Stimulated activated CD8-positive, alpha-beta memory T cell treated with anti-CD3 and anti-CD28 coated beads, Interleukin-15, amount 100 ng/mL, for 48 hours (primary cell): ENCODE measurements around the gene JAZF1.
"Not testable (repeated sequence)": the region's sequence is repeated elsewhere in the genome, so short reads cannot be mapped to it uniquely, and the experiment has no call there.

Source experiments
- DNase-seq, 2 donors: peaks; one replicate each; pipeline ENCODE4 v3.0.0-alpha.2; 2020; ENCODE audit warnings: low read depth in 2 of 2

JAZF1 gene

GRCh38 chr7:27912751-27913150, 267.8 kb downstream of the JAZF1 start:
- no peak for DNase-seq

DNA sequence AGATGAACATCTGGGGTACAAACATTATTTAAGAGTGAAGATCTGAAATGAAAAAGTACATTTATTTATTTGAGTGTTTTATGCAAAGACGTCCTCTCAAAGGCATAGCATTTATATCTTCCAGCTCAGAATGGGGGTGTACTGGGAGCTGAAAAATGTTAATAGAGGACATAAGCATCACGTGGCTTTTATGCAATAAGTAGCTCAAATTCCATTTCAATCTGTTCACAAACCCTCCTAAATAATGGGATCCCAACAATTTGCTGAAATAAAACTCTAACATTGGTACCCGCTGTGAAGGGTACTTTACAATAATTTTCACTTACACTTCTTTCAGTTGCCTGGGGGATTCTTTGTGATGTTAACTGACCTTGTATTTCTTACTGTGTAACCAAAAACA, 268.7 kb downstream of the JAZF1 start:
- no peak for DNase-seq

GRCh38 chr7:27910326-27910725, 270.3 kb downstream of the JAZF1 start:
- DNase-seq, result no peak

GRCh38 chr7:27908534-27909165, 271.9 kb downstream of the JAZF1 start:
- no peak for DNase-seq

GRCh38 chr7:27906385-27907091, 274.1 kb downstream of the JAZF1 start:
- DNase-seq, result no peak

DNA sequence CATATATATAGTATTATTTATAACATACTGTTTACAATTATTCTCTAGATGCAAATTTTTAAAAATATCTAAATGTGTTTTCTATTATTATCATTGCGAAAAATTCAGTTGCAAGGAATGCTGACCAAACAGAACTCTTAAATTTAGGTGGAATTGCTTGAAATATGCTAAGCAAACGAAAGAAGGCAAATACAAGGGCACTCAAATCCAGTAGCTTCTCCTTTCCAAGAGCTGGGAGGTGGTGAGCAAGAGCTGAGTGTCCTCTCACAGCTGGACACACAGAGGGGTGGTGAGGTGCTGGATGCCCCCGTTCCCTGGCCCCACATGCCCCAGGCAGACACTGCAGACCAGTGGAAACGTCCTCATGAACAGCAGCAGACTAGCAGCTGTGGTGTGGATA, 274.6 kb downstream of the JAZF1 start:
- no peak for DNase-seq

DNA sequence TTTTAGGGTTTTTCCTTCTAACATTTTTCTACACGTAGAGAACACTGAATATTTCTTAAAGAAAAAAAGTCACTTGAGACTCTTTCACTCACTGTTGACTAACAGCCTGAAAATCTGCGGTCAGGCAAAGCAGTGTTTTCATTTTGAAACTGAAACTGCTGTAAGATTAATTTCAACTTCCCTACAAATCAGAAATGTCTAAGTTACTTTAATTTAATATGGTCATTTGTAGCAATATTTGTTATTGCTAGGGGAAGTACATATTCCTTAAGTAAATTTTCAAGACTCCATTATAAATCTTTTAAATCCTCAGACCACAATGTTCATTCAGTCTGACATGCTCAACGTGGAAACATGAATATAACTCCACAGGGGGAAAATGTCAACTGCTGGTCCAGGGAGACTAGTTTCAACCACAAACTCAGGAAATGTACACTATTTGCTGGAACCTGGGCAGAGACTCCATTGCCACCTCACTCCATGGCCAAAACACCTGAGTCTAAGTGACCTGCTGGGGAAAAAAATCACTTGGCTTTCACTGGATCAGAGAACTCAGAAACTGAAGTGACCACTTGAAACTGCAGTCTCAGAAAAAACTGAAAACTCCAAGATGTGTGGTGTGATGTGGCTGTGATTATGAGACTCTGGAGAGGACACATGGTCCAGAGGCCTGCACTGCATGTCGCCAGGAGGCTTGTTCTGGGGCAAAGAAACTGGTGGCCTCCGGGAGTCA, 279.4 kb downstream of the JAZF1 start:
- no peak for DNase-seq

DNA sequence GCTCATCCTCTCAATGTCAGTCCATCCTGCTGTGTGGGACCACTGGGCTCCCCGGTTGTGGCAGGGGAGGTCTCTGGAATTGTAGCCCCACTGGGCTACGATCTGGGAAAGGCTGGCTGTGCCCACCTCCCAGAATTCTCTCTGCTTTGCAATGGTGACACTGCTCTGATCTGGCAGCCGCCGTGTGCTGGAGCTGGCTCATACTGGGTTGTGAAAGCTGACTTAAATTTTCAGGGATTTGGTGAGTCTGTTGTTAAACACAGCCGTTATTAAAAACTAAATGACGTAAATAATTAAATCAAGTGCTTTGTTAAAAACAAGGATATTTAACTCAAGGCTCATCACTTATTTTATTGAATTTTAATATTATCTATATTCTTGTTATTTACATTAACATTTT, 280.6 kb downstream of the JAZF1 start:
- DNase-seq, result no peak

DNA sequence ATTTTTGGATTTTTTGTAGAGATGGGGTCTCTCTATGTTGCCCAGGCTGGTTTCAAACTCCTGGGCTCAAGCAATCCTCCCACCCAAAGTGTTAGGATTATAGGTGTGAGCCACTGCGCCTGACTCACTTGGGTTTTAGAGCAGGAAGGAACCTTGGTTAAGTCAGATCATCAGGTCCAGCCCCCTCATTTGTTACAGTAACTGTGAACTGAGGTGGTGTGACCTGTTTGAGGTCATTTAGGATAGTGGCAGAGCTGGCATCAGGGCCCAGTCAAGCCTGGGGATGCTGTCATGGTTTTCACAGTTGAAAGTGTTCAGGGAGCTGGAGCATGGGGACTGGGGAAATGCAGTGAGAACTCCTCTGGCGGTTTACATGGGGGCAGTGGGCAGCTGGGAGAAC, 281.0 kb downstream of the JAZF1 start:
- peak; percentile 23 to 31 for DNase-seq

DNA sequence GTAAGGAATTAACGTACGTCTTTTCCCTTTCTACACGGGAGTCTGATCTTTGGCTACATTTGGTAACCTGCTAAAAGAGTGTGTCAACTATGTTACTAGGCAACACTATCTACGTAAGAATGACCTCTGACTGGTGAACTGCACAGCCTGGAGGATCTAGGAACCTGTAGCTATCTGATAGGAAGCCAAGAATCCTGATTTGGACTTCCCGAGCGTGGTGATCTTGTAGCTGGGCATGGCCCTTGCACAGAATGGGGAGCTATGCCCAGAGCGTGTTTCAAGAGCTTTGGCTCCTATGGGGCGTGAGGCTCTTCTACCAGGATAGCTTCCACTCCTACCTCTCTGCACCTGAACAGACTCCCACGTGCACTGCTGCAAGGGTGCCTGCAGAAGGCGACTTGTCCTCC, 283.2 kb downstream of the JAZF1 start:
- no peak for DNase-seq

DNA sequence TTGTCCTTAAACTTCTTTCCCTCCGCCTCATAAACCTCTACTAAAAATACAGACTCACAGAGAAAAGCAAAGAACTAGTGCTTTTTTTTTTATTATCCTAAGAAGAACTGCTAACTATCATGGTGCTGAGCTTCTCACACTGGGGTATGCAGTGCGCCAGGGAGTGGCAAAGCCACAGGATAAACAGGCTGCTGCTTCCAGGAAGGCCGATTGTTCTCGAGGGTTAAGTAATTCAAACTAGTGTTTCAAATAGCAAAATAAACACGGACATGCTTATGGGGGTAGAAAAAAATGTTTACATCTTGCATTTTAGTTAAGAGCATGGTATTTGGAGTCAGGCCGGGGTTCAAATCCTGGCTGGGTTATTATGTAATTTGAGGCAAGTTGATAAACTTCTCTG, 283.6 kb downstream of the JAZF1 start:
- no peak for DNase-seq

DNA sequence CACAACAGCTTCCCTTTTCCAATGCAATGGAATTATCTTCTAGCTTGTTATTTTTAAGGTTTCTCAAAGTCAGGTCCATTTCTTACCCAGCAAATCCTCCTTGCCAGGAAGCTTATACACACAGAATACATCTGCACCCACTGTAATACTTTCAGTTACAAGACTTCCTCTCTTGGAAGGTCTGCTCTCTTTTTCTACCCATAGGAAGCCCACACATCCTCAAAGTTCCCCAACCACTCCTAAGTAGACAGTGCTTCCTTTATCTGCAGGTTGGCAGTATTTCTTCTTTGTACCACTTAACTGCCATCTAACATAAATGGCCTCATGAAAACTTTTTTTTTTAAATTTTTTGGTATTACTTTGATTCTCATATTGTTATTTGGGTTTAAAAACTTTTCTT, 285.0 kb downstream of the JAZF1 start:
- no peak for DNase-seq

DNA sequence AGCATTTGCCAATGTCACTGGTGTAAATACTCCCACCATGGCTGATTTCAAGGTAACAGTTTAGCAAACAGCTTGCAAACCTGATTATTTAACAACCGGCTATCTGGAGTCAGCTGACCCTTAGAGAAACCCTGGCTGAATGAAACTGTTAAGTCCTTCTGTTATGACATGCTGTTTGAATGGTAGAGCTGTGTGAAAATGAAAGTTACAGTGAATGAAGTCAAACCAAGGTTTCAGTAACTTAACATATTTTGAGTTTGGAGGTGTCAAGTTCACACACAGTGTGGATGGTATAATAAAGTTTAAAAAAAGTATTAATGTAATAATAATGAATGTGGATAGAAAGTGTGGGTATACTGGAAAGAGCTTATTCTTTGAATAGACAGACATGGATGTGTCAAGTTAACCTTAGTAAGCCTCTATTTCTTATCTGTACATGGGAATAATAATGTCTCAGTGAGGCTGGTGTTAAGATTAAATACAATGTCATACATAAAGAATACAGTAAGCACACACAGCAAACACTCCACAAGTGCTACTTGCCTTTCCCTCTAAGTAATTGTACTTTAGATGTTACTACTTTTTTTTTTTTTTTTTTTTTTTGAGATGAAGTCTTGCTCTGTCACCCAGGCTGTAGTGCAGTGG, 290.3 kb downstream of the JAZF1 start:
- no peak for DNase-seq

DNA sequence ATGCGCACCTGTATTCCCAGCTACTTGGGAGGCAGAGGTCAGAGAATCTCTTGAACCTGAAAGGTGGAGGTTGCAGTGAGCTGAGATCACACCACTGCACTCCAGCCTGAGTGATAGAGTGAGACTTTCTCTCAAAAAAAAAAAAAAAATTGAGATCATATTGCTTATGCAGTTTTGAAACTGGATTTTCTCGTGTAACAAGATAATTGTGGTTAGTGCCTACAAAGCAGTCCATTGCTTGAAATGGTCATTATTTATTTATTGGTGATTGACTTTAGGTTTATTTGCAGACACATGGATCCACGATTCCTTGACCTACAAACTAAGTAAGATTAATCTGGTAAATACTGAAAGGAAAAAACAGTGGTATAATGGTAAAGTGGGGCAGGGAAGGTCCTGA, 290.8 kb downstream of the JAZF1 start:
- DNase-seq, result no peak

DNA sequence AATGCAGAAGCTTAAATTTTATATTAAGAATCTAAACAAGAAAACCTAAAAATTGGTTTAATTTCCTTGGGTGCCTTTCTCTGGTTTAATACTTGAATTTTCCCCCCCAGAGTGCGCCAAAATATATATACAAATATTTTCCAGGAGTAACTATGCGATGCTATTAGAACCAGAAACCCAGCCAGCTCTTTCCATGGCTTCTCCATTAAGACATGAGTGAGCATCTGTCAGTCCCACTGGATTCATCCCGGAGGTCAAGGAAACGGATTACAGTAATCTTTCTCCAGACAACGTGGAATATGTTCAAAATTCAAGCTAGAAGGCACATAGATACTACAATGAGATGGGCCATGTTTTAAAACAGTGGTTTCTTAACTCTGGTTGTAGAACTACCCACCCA, 291.9 kb downstream of the JAZF1 start:
- DNase-seq, result no peak

DNA sequence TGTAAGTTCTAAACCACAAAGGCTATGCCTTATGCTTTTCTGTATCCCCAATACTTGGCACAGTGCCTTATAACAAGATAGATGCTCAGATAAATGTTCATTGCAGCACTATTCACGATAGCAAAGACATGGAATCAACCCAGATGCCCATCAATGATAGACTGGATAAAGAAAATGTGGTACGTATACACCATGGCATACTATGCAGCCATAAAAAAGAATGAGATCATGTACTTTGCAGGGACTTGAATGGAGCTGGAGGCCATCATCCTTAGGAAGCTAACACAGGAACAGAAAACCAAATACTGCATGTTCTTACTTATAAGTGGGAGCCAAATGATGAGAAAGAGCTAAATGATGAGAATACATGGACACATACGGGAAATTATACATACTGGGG, 293.9 kb downstream of the JAZF1 start:
- DNase-seq, result not testable (repeated sequence)

GRCh38 chr7:27885652-27886051, 294.9 kb downstream of the JAZF1 start:
- no peak for DNase-seq

DNA sequence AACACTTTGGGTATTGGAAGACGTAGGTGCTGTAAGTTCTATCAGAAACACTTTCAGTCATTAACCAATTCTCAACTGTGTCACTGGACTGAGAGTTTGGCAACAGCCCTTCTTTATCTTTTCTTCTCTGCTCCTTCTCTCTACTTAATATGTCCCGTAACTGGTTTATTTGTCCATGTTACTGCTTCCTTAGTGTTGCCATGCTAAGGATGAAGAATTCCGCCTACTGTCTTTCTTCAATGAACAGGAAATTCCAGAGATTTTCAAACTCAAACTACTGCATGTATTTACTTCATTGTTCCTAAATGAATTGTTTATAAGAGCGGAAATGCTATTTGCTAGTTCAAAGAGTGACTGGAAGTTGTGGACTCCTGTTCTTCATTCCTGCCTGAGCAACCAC, 296.9 kb downstream of the JAZF1 start:
- no peak for DNase-seq

DNA sequence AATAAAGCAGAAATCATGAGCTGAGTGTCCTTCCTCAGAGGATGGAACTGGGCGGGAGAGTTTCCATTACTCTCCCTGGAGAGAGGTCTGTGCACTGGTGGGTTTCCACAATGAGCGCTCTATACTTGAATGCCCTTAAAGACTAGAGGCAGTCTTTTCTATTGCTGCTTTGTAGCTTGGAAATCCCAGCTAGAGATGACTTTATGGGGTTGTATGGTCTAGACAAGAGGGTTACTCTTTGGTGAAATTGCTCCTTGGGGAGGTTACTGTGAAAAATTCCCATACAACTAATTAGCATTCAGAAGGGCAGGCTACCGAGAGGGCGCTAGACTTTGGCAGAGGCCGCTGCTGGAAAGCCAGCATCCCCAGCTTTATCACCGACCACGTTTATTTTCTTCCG, 303.8 kb downstream of the JAZF1 start:
- no peak for DNase-seq

DNA sequence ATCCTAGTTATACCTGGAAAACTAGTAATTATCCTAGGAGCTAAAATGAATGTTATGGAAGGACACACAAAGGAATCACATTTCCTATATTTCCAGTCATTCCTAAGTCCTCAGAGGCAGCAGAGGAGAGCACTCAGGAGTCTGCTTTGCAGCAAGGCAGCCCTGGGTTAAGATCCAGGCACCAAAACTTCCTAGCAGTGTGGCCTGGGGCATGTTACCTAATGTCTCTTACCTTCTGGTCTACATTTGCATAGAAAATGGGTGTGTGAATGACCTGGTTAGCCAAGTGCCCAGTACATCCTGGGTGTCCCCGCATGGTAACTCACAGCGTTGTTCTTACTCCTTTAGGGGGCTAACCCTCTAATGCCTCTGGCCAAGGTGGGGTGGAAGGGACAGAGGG, 304.8 kb downstream of the JAZF1 start:
- DNase-seq, result no peak

GRCh38 chr7:27875061-27875460, 305.5 kb downstream of the JAZF1 start:
- no peak for DNase-seq
